Esophagus muscularis mucosa (tissue), 4 donors: Measurements from ENCODE around the gene MATCAP1.

Experiments
- EP300 ChIP-seq: sonication (generic); formaldehyde crosslinking; IDR thresholded peaks from one replicate; pipeline ENCODE4 v1.6.1; 2017; ENCODE audit warnings: antibody characterized with exemption
- POLR2A ChIP-seq: fragments of 450-650 bp; IDR thresholded peaks from one replicate; pipeline ENCODE4 v1.6.1; 2017; ENCODE audit warnings: antibody characterized with exemption, moderate library complexity, mild to moderate bottlenecking, low read depth
- POLR2AphosphoS5 ChIP-seq, 2 donors: sonication (generic); formaldehyde crosslinking; IDR thresholded peaks; one replicate each; pipeline ENCODE4 v1.6.1; 2017; ENCODE audit warnings: antibody characterized with exemption in 2 of 2
- TF ChIP-seq, protein P1 (sequence below), 3 experiments: fragments of 200-600 bp in 2 of 3; fragments of 450-650 bp in 1 of 3; sonication (generic) in 2 of 3; IDR thresholded peaks; one replicate each; pipeline ENCODE4 v1.5.1; 2017 to 2019; ENCODE audit warnings: antibody characterized with exemption in 3 of 3, mild to moderate bottlenecking in 2 of 3, moderate library complexity in 1 of 3

- TF ChIP-seq, protein P1, sequence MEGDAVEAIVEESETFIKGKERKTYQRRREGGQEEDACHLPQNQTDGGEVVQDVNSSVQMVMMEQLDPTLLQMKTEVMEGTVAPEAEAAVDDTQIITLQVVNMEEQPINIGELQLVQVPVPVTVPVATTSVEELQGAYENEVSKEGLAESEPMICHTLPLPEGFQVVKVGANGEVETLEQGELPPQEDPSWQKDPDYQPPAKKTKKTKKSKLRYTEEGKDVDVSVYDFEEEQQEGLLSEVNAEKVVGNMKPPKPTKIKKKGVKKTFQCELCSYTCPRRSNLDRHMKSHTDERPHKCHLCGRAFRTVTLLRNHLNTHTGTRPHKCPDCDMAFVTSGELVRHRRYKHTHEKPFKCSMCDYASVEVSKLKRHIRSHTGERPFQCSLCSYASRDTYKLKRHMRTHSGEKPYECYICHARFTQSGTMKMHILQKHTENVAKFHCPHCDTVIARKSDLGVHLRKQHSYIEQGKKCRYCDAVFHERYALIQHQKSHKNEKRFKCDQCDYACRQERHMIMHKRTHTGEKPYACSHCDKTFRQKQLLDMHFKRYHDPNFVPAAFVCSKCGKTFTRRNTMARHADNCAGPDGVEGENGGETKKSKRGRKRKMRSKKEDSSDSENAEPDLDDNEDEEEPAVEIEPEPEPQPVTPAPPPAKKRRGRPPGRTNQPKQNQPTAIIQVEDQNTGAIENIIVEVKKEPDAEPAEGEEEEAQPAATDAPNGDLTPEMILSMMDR (IDR thresholded peaks at IDR 0.05): no peak
- TF ChIP-seq POLR2AphosphoS5 (IDR thresholded peaks at IDR 0.05) (no peak), POLR2A (no peak), EP300 (no peak)
Measured at GRCh38 chr16:67207249-67208091, 23.7 kb upstream of the MATCAP1 start.
